Type B pancreatic cell (in vitro differentiated cells): Measurements from ENCODE around the gene RNF169. TPM values are rescaled to one million over a fixed set of nuclear protein-coding genes. Genes with fewer than 3 reads are reported as not detected.

Experiments
- DNase-seq: peaks from one replicate; pipeline ENCODE4 v3.0.0; 2021; ENCODE audit warnings: mixed read lengths; ENCODE audit not compliant: unreplicated experiment; ENCODE audit errors: extremely low spot score
- H3K27ac Mint-ChIP-seq: 2 replicates; pipeline ENCODE4 v1.8.0; 2021; ENCODE audit warnings: mild to moderate bottlenecking, mixed read lengths
- H3K27me3 Mint-ChIP-seq: 2 replicates; pipeline ENCODE4 v1.8.0; 2021; ENCODE audit warnings: mixed read lengths
- H3K36me3 Mint-ChIP-seq: 2 replicates; pipeline ENCODE4 v1.8.0; 2021; ENCODE audit warnings: mixed read lengths
- H3K4me1 Mint-ChIP-seq: one replicate; pipeline ENCODE4 v1.8.0; 2021; ENCODE audit warnings: mixed read lengths; ENCODE audit not compliant: unreplicated experiment
- H3K4me3 Mint-ChIP-seq: 2 replicates; pipeline ENCODE4 v1.8.0; 2021; ENCODE audit warnings: mild to moderate bottlenecking, mixed read lengths
- H3K9me3 Mint-ChIP-seq: 2 replicates; pipeline ENCODE4 v1.8.0; 2021; ENCODE audit warnings: mixed read lengths
- CTCF ChIP-seq: fragments of 200-600 bp; sonication (generic); conservative IDR thresholded peaks from 2 replicates; pipeline ENCODE4 v1.5.0; 2021; ENCODE audit warnings: antibody characterized with exemption, mild to moderate bottlenecking
- total RNA-seq: library from RNA; stranded (reverse); gene quantifications from 2 replicates; pipeline ENCODE4 v1.2.1, GENCODE V29; 2021; ENCODE audit warnings: low replicate concordance

The RNF169 gene
- total RNA-seq, 1 donor from 2014 or later, result 18.8 TPM

GRCh38 chr11:74714904-74715303 is 33.7 kb upstream of the RNF169 start:
- peaks cover 20% of the 10 kb centered on the region for H3K4me1 Mint-ChIP-seq
- H3K9me3 Mint-ChIP-seq, result no peaks in the 10 kb centered on the region
- no peak for DNase-seq
- H3K36me3 Mint-ChIP-seq, result no peaks in the 10 kb centered on the region
- H3K4me3 Mint-ChIP-seq, result no peak overlapping the region
- H3K27me3 Mint-ChIP-seq, result peaks cover 10% of the 10 kb centered on the region
- no peak overlapping the region for H3K27ac Mint-ChIP-seq
- no peak for TF ChIP-seq CTCF

GRCh38 chr11:74717221-74717969 is 31.3 kb upstream of the RNF169 start:
- Mint-ChIP-seq H3K4me3 (no peak overlapping the region), H3K27ac (no peak overlapping the region)
- DNase-seq, result no peak

GRCh38 chr11:74719011-74719410 is 29.6 kb upstream of the RNF169 start:
- no peak overlapping the region for H3K27ac Mint-ChIP-seq
- H3K4me1 Mint-ChIP-seq, result peaks cover 13% of the 10 kb centered on the region
- no peak overlapping the region for H3K4me3 Mint-ChIP-seq
- H3K27me3 Mint-ChIP-seq, result peaks cover 25% of the 10 kb centered on the region
- no peak for DNase-seq
- TF ChIP-seq CTCF, result no peak
- H3K36me3 Mint-ChIP-seq, result no peaks in the 10 kb centered on the region
- H3K9me3 Mint-ChIP-seq, result no peaks in the 10 kb centered on the region

More at GRCh38 chr11:74717221-74717969, 31.3 kb upstream of the RNF169 start:
- Mint-ChIP-seq H3K9me3 (no peaks in the 10 kb centered on the region), H3K27me3 (peaks cover 14% of the 10 kb centered on the region), H3K36me3 (no peaks in the 10 kb centered on the region), H3K4me1 (peaks cover 18% of the 10 kb centered on the region)
- no peak for TF ChIP-seq CTCF

GRCh38 chr11:74720596-74721478 is 27.8 kb upstream of the RNF169 start:
- no peak overlapping the region for H3K4me3 Mint-ChIP-seq
- no peak for DNase-seq
- peak overlapping the region; percentile 33 for H3K27ac Mint-ChIP-seq
- peaks cover 13% of the 10 kb centered on the region for H3K4me1 Mint-ChIP-seq
- no peak for TF ChIP-seq CTCF
- H3K36me3 Mint-ChIP-seq, result no peaks in the 10 kb centered on the region
- peaks cover 40% of the 10 kb centered on the region for H3K27me3 Mint-ChIP-seq
- no peaks in the 10 kb centered on the region for H3K9me3 Mint-ChIP-seq

- Mint-ChIP-seq H3K36me3 (no peaks in the 10 kb centered on the region), H3K9me3 (no peaks in the 10 kb centered on the region), H3K4me1 (peaks cover 13% of the 10 kb centered on the region), H3K27me3 (peaks cover 46% of the 10 kb centered on the region), H3K4me3 (no peak overlapping the region), H3K27ac (no peak overlapping the region)
- no peak for DNase-seq
- TF ChIP-seq CTCF, result no peak
Measured at GRCh38 chr11:74721479-74721835, 27.2 kb upstream of the RNF169 start.
